ENCODE measurements around the gene ASB16.

Gene ASB16

DNA sequence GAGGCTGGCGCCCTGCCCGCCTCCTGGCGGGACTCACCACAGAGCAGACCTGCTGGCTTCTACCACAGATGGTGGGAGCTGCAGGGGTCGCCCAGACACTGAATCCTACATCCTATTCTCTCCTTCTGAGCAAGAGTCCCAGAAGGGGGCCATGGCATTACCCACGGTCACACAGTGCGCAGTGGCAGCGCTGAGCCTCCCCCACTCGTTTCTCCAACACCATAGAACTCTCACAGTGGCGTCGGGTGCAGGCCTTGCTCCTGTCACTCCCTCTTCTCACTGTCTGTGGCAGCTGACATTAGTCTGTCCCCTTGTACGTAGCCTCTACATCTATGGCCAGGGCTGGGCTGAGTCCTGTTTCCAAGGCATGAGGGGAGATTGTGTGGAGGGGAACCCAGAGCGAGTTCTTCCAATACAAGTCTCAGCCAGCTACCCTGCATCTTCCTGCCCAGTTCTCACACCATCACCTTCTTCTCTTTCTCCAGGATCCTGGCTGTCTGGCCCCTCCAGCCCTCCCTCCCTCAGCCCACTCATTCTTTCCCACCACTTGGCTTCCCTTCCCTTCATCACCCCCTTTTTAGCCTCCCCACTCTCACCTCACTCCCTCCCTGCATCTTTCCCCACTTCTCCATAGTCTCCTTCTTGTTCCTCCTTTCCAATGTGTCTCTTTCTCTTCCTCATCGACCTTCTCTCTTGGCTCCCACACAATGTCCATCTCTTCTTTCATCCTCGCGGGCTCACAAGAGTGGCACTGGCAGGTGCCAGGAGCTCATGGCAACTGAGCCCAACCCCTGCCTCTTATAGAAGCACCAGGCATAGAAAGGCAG is 43.1 kb downstream of the ASB16 start:
- Mint-ChIP-seq H3K9me3 (peaks cover 17% of the 10 kb centered on the region), H3K4me1 (ENCODE audit: low read depth) (peaks cover 83% of the 10 kb centered on the region), H3K4me3 (no peak overlapping the region), H3K27me3 (no peaks in the 10 kb centered on the region), H3K36me3 (ENCODE audit: low read depth) (peaks cover 85% of the 10 kb centered on the region), H3K27ac (no peak overlapping the region)
- intact Hi-C loops (cut with micrococcal nuclease) = no loop called here

DNA sequence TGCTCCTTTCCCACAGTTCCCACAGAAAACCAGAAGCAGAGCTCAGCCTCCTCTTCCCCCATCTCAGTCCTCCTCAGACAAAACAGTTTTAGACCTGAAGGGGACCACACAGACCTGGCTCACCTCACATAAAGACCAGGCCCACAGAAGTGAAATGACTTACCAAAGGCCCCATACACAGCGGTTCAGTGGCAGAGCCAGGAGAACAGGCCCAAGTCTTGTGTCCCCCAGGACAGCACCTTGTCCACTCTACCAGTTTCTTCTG is 43.7 kb downstream of the ASB16 start:
- Mint-ChIP-seq H3K27ac (no peak overlapping the region), H3K4me3 (no peak overlapping the region), H3K27me3 (no peaks in the 10 kb centered on the region), H3K9me3 (peaks cover 17% of the 10 kb centered on the region), H3K36me3 (ENCODE audit: low read depth) (peaks cover 80% of the 10 kb centered on the region), H3K4me1 (ENCODE audit: low read depth) (peaks cover 77% of the 10 kb centered on the region)
- intact Hi-C loops (cut with micrococcal nuclease) = no loop called here

DNA sequence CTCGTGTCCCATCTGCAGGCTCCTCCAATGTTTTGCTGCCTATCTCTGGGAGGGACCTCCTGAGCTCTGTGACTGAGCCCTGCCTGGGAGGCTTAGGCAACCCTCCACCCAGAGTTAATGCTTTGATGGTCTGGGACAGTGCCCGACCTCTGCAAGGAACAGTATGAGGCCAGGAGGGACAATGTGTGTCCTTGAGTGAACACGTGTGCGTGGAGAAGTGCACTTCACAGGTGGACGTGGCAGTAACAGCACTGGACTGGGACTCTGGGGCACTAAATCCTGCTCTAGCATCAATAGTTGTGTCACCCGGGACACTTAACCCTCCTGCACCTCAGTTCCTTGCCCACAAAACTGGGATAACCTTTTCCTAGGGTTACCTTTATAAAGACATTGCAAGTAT is 44.4 kb downstream of the ASB16 start:
- intact Hi-C loops (cut with micrococcal nuclease) = loop anchor here (5.0 kb wide), 1 partner anchor 132 kb away; the partner anchor contains the start of gene GRN
- Mint-ChIP-seq H3K36me3 (ENCODE audit: low read depth) (peaks cover 72% of the 10 kb centered on the region), H3K9me3 (peaks cover 17% of the 10 kb centered on the region), H3K4me3 (no peak overlapping the region), H3K27me3 (no peaks in the 10 kb centered on the region), H3K4me1 (ENCODE audit: low read depth) (peaks cover 70% of the 10 kb centered on the region), H3K27ac (no peak overlapping the region)

DNA sequence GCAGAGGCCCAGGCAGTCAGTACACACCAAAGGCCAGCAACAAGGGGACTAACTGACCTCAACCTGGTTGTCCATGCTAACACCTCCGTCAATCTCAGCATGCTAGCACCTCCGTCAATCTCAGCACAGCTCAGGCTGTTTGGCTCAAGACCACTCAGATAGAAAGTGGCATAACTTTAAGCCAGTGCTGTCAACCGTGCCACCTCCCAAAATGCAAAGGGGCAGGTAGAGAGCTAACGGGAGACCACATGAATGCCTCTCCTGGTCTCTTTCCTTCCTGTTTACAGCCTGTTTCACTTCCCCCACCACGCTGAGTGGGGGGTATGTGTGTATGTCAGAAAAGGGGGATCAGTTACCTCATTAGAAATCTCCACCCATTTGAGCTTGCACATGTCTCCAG is 45.7 kb downstream of the ASB16 start:
- Mint-ChIP-seq H3K4me1 (ENCODE audit: low read depth) (peaks cover 62% of the 10 kb centered on the region), H3K27ac (peak overlapping the region; percentile 30), H3K9me3 (peaks cover 17% of the 10 kb centered on the region), H3K4me3 (no peak overlapping the region), H3K36me3 (ENCODE audit: low read depth) (peaks cover 71% of the 10 kb centered on the region), H3K27me3 (no peaks in the 10 kb centered on the region)
- intact Hi-C loops (cut with micrococcal nuclease) = loop anchor here (5.0 kb wide), 1 partner anchor 131 kb away; the partner anchor contains the start of gene GRN

DNA sequence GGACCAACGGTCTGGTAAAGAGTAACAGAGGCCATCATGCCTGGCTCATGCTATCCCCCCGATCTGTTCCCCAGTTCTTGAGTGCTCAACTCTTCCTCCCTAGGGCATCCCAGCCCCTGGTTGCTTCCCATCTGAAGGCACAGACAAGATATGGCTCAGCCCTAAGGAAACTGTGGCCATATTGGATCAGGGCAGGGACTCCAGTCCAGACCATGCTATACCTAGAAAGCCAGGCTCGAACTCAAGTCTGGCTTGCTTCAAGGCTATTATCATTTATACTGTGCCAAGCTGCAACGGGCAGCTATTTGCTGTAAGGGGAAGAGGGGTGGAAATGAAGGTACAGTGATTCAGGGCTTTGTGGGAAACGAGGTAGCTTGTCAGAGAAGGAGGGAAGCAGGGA is 46.2 kb downstream of the ASB16 start:
- Mint-ChIP-seq H3K4me3 (no peak overlapping the region), H3K9me3 (peaks cover 17% of the 10 kb centered on the region), H3K27ac (peak overlapping the region; percentile 35), H3K36me3 (ENCODE audit: low read depth) (peaks cover 71% of the 10 kb centered on the region), H3K4me1 (ENCODE audit: low read depth) (peaks cover 62% of the 10 kb centered on the region), H3K27me3 (no peaks in the 10 kb centered on the region)
- intact Hi-C loops (cut with micrococcal nuclease) = loop anchor here (5.0 kb wide), 1 partner anchor 131 kb away; the partner anchor contains the start of gene GRN

DNA sequence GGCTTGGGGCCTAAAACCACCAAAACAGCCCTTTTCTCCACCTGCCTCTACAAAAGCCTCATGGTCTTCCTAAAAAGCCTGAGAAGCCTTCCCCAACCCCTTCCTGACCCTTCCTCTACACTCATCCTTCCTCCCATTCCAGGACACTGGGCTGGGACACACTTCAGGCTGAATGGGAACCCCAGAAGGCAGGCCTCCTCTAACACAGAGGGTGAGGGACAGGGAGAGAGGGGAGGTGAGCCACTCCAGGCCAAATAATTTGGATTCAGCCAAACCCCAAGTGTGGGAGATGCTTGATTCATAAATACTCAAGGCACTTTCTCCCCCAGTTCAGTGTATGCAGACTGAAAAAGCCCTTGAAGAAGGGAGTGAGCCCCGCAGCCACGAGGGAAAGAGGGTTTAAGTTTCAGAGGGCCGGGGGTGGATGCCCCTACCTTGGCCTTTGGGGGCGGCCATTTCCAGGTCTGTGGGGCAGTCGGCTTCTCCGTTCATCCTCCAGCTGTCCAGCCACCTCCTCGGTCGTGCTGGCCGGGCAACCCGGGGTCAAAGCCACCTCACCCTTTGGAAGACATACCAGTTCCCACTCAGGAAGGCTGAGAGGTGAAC is 47.3 kb downstream of the ASB16 start:
- H3K27me3 Mint-ChIP-seq = peaks cover under 1% of the 10 kb centered on the region
- intact Hi-C loops (cut with micrococcal nuclease) = loop anchor here (1.0 to 5.0 kb wide), 4 partner anchors 8 to 129 kb away; partner anchors contain the start of genes GRN and TMUB2
- peaks cover 69% of the 10 kb centered on the region for H3K4me1 Mint-ChIP-seq (ENCODE audit: low read depth)
- H3K36me3 Mint-ChIP-seq (ENCODE audit: low read depth) = peaks cover 61% of the 10 kb centered on the region
- H3K27ac Mint-ChIP-seq = peak overlapping the region; percentile 66
- H3K9me3 Mint-ChIP-seq = peaks cover 17% of the 10 kb centered on the region
- H3K4me3 Mint-ChIP-seq = peak overlapping the region; percentile 65

DNA sequence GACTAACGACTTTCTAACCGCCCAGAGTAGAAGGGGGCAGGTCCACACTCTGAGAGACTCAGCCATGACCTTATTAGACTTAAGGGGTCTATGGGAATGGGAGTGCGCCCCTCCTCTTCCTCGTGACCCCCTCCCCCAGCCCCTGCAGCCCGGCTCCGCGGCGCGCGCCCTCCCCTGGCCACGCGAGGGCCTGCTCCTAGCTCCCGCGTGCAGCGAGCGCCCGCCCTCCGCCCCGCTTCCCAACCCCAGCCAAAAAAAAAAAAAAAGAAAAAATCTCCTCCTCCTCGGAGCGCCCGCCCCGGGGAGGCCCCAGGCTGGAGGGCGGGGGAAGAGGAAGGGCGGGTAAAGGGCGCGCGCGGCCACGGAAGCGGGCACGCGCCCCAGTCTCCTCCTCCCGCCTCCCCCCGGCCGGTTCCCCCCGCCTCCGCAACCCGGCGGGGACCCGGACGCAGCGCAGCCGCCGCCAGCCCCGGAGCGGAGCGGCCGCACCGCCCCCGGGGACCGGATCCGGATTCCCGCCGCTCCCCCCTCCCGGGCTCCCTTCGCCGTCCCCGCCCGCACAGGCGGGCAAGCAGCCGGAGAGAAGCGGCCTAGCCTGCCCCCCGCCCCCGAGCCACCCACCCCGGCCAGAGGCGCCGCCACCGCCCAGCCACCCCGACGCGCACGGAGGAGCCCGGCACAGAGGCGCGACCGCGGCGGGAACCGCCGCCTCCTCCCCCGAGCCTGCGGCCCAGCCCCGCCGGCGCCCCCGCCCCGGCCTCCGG is 48.0 kb downstream of the ASB16 start:
- peaks cover 54% of the 10 kb centered on the region for H3K36me3 Mint-ChIP-seq (ENCODE audit: low read depth)
- peak overlapping the region; percentile 65 for H3K4me3 Mint-ChIP-seq
- peaks cover 64% of the 10 kb centered on the region for H3K4me1 Mint-ChIP-seq (ENCODE audit: low read depth)
- H3K27ac Mint-ChIP-seq = peak overlapping the region; percentile 66
- intact Hi-C loops (cut with micrococcal nuclease) = loop anchor here (1.0 to 5.0 kb wide), 4 partner anchors 8 to 129 kb away; partner anchors contain the start of genes GRN and TMUB2
- peaks cover 17% of the 10 kb centered on the region for H3K9me3 Mint-ChIP-seq
- H3K27me3 Mint-ChIP-seq = peaks cover 3% of the 10 kb centered on the region

DNA sequence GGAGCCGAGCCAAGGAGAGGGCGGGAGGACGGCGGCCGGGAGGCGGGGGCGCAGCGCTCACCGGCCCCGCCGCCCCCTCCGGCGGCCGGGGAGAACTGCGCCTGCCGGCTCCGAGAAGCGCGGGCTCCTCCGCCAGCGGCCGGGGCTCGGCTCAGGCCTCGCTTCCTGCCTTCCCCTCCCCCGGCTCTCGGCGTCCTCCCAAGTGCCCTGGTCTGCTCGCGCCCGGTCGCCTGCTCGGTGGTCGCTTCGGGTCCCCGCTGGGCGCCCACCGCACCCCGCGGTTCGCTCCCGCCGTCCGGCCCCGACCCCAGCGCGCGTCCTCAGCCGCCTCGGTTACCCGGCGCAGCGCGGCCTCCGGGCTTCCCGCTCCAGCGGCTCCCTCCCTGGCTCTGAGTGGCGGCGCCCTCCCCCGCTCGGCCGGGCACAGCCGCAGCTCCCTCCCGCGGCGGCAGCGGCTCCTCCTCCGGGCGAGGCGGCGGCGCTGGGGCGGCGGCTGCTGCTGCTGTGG is 48.7 kb downstream of the ASB16 start:
- Mint-ChIP-seq H3K27me3 (peaks cover 5% of the 10 kb centered on the region), H3K9me3 (peaks cover 10% of the 10 kb centered on the region), H3K27ac (no peak overlapping the region), H3K36me3 (ENCODE audit: low read depth) (peaks cover 48% of the 10 kb centered on the region), H3K4me1 (ENCODE audit: low read depth) (peaks cover 58% of the 10 kb centered on the region), H3K4me3 (peak overlapping the region; percentile 45)
- intact Hi-C loops (cut with micrococcal nuclease) = loop anchor here (2.0 to 5.0 kb wide), 2 partner anchors 18 to 128 kb away; partner anchors contain the start of gene GRN

DNA sequence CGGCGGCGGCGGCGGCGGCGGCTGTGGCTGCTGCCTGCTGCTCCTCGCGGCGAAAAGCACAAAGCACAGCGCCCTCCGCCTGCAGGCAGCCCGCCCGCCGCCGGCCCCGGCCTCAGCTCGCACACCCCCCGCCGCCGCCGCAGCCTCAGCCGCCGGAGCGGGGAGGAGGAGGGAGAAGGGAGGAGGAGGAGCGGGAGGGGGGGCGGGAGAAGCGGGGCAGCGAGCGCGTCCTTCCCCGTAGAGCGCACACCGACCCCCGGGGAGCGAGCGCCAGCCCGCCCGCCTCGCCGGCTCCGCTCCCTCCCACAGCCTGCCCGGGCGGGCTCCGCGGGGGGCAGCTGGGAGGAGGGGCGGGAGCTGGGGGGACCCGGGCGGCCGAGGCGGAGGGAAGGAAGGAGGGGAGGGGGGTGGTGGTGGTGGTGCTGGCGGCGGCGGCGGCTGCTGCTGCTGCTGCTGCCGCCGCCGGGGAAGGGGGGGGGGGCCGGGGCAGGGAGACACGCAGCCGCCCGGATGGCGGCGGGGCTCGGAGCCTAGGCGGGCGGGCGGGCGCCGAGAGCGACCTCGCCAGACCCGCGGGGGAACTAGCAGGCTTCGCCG is 49.2 kb downstream of the ASB16 start, which contains the start of gene UBTF:
UBTF (minus strand) TSS at position 60 of the 597 bp plus-strand sequence. CDS start 1,446 bp downstream, outside the sequence.
- Mint-ChIP-seq H3K27me3 (peaks cover 8% of the 10 kb centered on the region), H3K9me3 (peaks cover 5% of the 10 kb centered on the region), H3K4me1 (ENCODE audit: low read depth) (peaks cover 54% of the 10 kb centered on the region), H3K4me3 (peak within 1 kb of the TSS; percentile 97), H3K36me3 (ENCODE audit: low read depth) (peaks cover 42% of the 10 kb centered on the region), H3K27ac (peak within 1 kb of the TSS; percentile 97)
- intact Hi-C loops (cut with micrococcal nuclease) = loop anchor here (2.0 to 5.0 kb wide), 4 partner anchors 19 to 128 kb away; partner anchors contain the start of genes GRN and SLC25A39

DNA sequence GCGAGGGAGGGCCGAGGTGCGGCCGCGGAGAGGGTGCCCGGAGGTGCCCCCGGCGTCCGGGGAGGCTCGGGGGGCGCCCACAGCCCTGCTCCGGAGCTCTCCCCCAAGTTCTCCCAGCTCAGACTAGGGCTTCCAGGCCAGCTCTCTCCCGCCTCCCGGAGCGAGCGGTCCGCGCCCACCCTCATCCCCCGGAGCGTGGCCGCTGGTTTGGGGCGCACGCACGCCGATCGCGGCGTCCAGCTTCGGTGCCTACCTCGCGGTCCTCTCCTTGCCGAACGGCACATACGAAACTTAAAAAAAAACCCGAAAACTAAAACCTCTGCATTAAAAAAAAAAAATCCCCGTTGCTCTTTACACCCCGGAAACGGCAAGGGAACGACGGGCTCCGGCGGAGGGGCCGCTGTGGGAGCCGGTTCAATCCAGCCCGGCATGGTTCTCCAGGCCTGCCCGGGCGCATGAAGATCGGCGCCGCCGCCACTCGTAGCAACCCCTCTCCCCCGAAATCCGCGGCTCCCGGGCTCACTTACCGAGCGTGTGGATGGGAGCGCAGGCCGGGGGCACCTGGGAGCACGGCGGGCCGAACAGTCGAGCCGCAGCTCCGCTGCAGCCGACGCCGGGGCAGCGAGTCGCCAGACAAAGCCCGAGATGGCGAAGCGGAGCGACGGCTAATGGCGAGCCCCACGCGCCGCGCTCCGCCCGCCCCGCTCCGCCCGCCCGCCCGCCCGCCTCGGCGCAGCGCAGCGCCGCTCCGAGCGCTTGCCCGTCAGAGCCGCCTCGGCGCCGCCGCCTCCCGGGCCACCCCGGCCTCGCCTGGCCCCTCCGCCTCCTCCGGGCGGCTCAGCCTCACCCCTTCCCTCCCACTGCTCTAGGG is 49.9 kb downstream of the ASB16 start:
- intact Hi-C loops (cut with micrococcal nuclease) = loop anchor here (2.0 to 5.0 kb wide), 2 partner anchors 57 to 104 kb away; partner anchors contain the start of gene SLC25A39
- Mint-ChIP-seq H3K36me3 (ENCODE audit: low read depth) (peaks cover 35% of the 10 kb centered on the region), H3K4me1 (ENCODE audit: low read depth) (peaks cover 49% of the 10 kb centered on the region), H3K27me3 (peaks cover 10% of the 10 kb centered on the region), H3K27ac (peak overlapping the region; percentile 97), H3K4me3 (peak overlapping the region; percentile 99), H3K9me3 (no peaks in the 10 kb centered on the region)

DNA sequence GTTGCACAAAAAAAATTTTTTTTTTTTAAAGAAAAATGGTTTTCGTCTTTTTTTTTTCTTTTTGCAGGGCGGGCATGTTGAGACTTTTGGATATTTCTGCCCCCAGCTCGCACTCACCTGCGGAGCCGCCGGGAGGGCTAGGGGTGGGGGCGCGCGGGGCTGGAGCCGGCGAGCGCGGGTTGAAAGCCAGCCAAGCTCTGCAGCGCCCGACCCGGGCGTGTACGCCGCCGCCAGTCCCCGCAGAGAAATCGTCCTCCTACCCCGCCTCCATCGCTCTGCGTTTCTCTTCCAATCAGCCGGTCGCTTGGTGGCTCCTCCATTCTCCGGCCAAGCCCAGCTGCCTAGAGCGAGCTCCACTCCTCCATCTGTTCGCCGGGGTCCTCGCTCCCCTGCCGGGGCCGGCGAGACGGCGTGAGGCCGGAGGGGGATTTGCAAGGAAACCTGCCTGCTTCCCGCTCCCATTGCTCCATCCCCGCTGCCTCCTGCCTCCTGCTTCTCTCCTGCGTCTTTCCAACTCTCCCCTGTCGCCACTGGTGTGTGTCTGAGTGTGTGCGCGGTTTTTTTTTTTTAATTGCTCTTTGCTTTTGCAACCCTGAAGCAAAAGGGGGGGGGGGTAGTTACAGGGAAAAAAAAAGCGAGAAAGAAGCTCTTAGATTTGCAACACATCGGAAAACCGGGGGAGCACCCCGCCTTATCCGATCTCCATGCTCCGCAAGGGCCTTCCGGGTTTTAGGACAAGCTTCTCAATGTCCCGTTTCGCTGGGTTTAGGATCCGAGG is 50.8 kb downstream of the ASB16 start:
- Mint-ChIP-seq H3K27me3 (peaks cover 12% of the 10 kb centered on the region), H3K4me3 (peak overlapping the region; percentile 99), H3K36me3 (ENCODE audit: low read depth) (peaks cover 27% of the 10 kb centered on the region), H3K9me3 (no peaks in the 10 kb centered on the region), H3K27ac (peak overlapping the region; percentile 97), H3K4me1 (ENCODE audit: low read depth) (peaks cover 40% of the 10 kb centered on the region)
- intact Hi-C loops (cut with micrococcal nuclease) = loop anchor here (2.0 to 5.0 kb wide), 2 partner anchors 56 to 104 kb away; partner anchors contain the start of gene SLC25A39

DNA sequence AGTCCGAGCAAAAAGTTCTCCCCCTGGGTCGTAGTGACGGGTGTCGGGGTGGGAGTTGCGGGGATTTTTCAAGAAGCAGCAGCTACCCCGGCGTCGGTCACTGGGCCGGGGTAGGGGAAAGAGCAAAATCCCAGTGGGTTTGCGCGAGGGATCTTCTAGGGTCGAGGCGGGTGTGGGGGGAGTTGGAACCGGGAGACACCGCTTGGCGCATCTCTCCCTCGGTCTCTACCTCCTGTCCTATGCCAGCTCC is 51.3 kb downstream of the ASB16 start:
- peak overlapping the region; percentile 97 for H3K27ac Mint-ChIP-seq
- intact Hi-C loops (cut with micrococcal nuclease) = loop anchor here (2.0 to 5.0 kb wide), 2 partner anchors 56 to 103 kb away; partner anchors contain the start of gene SLC25A39
- H3K36me3 Mint-ChIP-seq (ENCODE audit: low read depth) = peaks cover 22% of the 10 kb centered on the region
- peaks cover 12% of the 10 kb centered on the region for H3K27me3 Mint-ChIP-seq
- H3K9me3 Mint-ChIP-seq = no peaks in the 10 kb centered on the region
- H3K4me1 Mint-ChIP-seq (ENCODE audit: low read depth) = peaks cover 35% of the 10 kb centered on the region
- H3K4me3 Mint-ChIP-seq = peak overlapping the region; percentile 99
